T follicular helper cell (primary cell): ENCODE data around the gene KANSL1.

Source experiments
- DNase-seq: peaks from one replicate; pipeline ENCODE4 v3.0.0-alpha.2; 2020; ENCODE audit warnings: low read depth

The KANSL1 gene

GRCh38 chr17:46140645-46141197 is 52.5 kb downstream of the KANSL1 start:
- no peak for DNase-seq

- no peak for DNase-seq
Measured at GRCh38 chr17:46139432-46140210, 53.6 kb downstream of the KANSL1 start.

- no peak for DNase-seq
Measured at GRCh38 chr17:46138473-46138872, 54.8 kb downstream of the KANSL1 start.

GRCh38 chr17:46136820-46137219 is 56.4 kb downstream of the KANSL1 start:
- DNase-seq, result no peak

GRCh38 chr17:46135879-46136563 is 57.2 kb downstream of the KANSL1 start:
- no peak for DNase-seq

GRCh38 chr17:46135126-46135812 is 58.0 kb downstream of the KANSL1 start:
- no peak for DNase-seq

GRCh38 chr17:46129302-46129701 is 63.9 kb downstream of the KANSL1 start:
- DNase-seq, result no peak

- DNase-seq, result no peak
Measured at GRCh38 chr17:46128453-46128852, 64.8 kb downstream of the KANSL1 start.

GRCh38 chr17:46127524-46127923 is 65.7 kb downstream of the KANSL1 start:
- DNase-seq, result no peak

- no peak for DNase-seq
Measured at GRCh38 chr17:46126840-46127239, 66.4 kb downstream of the KANSL1 start.

GRCh38 chr17:46125831-46126230 is 67.4 kb downstream of the KANSL1 start:
- no peak for DNase-seq

- no peak for DNase-seq
Measured at GRCh38 chr17:46124695-46125592, 68.3 kb downstream of the KANSL1 start.

GRCh38 chr17:46123607-46124006 is 69.6 kb downstream of the KANSL1 start:
- no peak for DNase-seq

- no peak for DNase-seq
Measured at GRCh38 chr17:46122486-46122871, 70.8 kb downstream of the KANSL1 start.

- no peak for DNase-seq
Measured at GRCh38 chr17:46121841-46122485, 71.3 kb downstream of the KANSL1 start.

GRCh38 chr17:46121165-46121764 is 72.0 kb downstream of the KANSL1 start:
- no peak for DNase-seq

- DNase-seq, result no peak
Measured at GRCh38 chr17:46120537-46120936, 72.7 kb downstream of the KANSL1 start.

GRCh38 chr17:46120078-46120477 is 73.2 kb downstream of the KANSL1 start:
- no peak for DNase-seq

- no peak for DNase-seq
Measured at GRCh38 chr17:46118964-46119363, 74.3 kb downstream of the KANSL1 start.

GRCh38 chr17:46117850-46118696 is 75.2 kb downstream of the KANSL1 start:
- DNase-seq, result no peak
